Measurements from ENCODE around the gene TPP1.

Gene TPP1

DNA sequence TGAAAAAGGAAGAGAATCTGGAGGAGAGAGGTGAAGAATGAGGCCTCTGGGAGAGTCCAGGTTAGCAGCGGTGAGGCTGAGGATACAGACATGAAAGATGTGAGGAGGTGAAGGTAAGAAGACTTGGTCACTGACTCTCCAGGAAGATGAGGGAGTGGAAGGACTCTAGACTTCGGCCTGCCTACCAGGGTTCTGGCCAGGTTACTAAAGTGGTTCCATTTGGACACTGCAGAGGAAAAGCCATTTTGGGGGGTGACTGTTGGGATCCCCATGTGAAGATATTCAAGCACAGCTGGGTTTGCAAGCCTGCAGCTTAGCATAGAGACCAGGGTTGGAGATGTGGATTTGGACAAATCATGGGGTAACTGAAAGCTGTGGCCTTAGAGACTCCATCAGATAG is 28.6 kb upstream of the TPP1 start:
- no peak for DNase-seq (ENCODE audit: low read depth)
- no peak overlapping the region for H3K4me3 ChIP-seq (replicated peaks; ENCODE audit: low read depth, low read length)
- TF ChIP-seq, protein P1, sequence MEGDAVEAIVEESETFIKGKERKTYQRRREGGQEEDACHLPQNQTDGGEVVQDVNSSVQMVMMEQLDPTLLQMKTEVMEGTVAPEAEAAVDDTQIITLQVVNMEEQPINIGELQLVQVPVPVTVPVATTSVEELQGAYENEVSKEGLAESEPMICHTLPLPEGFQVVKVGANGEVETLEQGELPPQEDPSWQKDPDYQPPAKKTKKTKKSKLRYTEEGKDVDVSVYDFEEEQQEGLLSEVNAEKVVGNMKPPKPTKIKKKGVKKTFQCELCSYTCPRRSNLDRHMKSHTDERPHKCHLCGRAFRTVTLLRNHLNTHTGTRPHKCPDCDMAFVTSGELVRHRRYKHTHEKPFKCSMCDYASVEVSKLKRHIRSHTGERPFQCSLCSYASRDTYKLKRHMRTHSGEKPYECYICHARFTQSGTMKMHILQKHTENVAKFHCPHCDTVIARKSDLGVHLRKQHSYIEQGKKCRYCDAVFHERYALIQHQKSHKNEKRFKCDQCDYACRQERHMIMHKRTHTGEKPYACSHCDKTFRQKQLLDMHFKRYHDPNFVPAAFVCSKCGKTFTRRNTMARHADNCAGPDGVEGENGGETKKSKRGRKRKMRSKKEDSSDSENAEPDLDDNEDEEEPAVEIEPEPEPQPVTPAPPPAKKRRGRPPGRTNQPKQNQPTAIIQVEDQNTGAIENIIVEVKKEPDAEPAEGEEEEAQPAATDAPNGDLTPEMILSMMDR (IDR thresholded peaks at IDR 0.05; ENCODE audit: low read length, missing control alignments) = no peak

GRCh38 chr11:6646918-6647679 is 27.9 kb upstream of the TPP1 start:
- TF ChIP-seq, protein P1 (IDR thresholded peaks at IDR 0.05; ENCODE audit: low read length, missing control alignments) = no peak
- H3K4me3 ChIP-seq (replicated peaks; ENCODE audit: low read depth, low read length) = no peak overlapping the region
- DNase-seq (ENCODE audit: low read depth) = peak; percentile 52

GRCh38 chr11:6646576-6646917 is 27.3 kb upstream of the TPP1 start:
- DNase-seq (ENCODE audit: low read depth) = peak; percentile 44
- TF ChIP-seq, protein P1 (IDR thresholded peaks at IDR 0.05; ENCODE audit: low read length, missing control alignments) = no peak
- H3K4me3 ChIP-seq (replicated peaks; ENCODE audit: low read depth, low read length) = no peak overlapping the region

DNA sequence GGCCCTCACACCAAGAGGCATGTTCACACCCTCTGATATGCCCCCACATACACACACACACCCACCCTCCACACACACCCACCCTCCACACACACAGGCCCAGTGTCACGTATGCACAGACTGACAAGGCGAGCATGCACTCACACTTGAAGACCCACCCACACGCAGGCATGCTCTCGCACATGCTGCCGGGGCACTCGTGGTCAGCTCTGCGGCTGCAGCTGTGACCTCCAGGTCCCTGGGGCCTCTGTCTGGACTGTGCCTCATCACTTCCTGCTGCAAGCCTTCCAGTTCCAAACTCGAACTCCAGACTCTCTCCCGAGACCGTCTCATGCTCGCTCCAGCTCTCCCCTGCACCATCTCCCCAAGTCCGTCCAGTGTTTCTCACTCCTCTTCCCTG is 26.8 kb upstream of the TPP1 start:
- H3K4me3 ChIP-seq (replicated peaks; ENCODE audit: low read depth, low read length) = no peak overlapping the region
- peak; percentile 64 for DNase-seq (ENCODE audit: low read depth)
- TF ChIP-seq, protein P1 (IDR thresholded peaks at IDR 0.05; ENCODE audit: low read length, missing control alignments) = no peak

DNA sequence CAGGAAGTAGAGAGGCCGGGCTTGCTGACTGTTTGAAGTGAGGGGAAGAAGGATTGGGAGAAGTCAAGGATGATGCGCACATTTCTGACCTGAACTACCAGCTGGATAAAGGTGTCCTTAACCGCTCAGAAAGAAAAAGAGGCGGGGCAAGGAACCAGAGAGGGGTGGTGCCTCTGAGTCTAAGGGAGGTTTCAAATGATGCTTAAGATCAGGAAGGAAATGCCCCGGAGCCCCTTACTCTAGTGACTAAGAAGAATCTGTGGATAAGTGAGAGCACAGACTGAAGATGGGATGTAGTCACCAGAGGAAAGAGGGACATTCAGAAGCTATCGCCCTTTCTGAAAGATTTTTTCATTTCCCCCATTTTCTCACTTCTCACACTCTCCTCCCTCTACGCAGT is 23.7 kb upstream of the TPP1 start:
- TF ChIP-seq, protein P1 (IDR thresholded peaks at IDR 0.05; ENCODE audit: low read length, missing control alignments) = no peak
- H3K4me3 ChIP-seq (replicated peaks; ENCODE audit: low read depth, low read length) = no peak overlapping the region
- DNase-seq (ENCODE audit: low read depth) = no peak

DNA sequence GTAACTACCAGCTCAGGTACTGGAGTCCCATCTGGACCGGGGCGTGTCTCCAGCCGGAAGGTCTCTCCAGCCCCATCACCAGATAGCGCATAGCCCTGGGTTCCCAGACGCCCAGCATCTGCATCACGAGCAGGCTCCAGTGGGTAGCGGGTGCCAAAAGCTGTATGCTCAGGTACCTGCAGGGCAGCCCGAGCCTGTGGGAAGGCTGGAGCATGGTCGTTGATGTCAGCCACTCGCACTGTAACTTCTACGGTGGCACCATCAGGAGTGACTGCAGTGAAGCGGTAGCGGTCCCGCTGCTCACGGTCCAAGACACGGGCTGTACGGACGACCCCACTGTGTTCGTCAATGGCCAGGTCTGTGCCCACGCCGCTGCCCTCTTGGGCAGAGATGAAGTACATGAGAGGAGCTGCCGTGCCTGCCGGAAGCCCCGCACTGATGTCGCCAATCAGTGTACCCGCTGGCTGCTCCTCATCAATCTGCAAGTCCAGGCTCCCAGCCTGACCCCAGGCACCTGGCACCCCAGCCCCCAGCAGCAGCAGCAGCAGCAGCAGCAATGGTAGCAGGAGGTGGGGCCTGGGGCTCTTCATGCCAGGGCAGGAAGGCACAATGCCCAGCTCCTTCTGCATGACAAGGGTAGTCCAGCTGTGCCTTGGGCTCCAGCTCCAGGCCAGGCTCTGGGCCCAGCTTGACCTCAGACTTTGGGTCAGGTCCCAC is 21.9 kb upstream of the TPP1 start:
- TF ChIP-seq, protein P1 (IDR thresholded peaks at IDR 0.05; ENCODE audit: low read length, missing control alignments) = no peak
- no peak for DNase-seq (ENCODE audit: low read depth)
- no peak overlapping the region for H3K4me3 ChIP-seq (replicated peaks; ENCODE audit: low read depth, low read length)

All from fibroblast of pulmonary artery (primary cell).